Activated CD4-positive, alpha-beta T cell treated with anti-CD3 and anti-CD28 coated beads, Interleukin-2, Interleukin-4, amounts not matched to agents 100 ng/mL and 50 ng/mL, durations not matched to agents 16 hours and 8 hours (primary cell): ENCODE results near the gene DCST2.
"Not testable (repeated sequence)": the region's sequence is repeated elsewhere in the genome, so short reads cannot be mapped to it uniquely, and the experiment has no call there.

Experiments used
- DNase-seq: peaks from one replicate; pipeline ENCODE4 v3.0.0-alpha.2; 2020; ENCODE audit warnings: low spot score

Gene DCST2

GRCh38 chr1:154998818-154999570, 34.6 kb downstream of the DCST2 start:
- DNase-seq: peak; percentile 86

- no peak for DNase-seq
Observed at GRCh38 chr1:154998201-154998780, 35.3 kb downstream of the DCST2 start.

GRCh38 chr1:154996966-154997701, 36.4 kb downstream of the DCST2 start:
- DNase-seq: no peak

GRCh38 chr1:154995301-154995983, 38.1 kb downstream of the DCST2 start:
- not testable (repeated sequence) for DNase-seq

GRCh38 chr1:154994591-154994990, 39.0 kb downstream of the DCST2 start:
- no peak for DNase-seq

GRCh38 chr1:154994269-154994587, 39.4 kb downstream of the DCST2 start:
- no peak for DNase-seq

- DNase-seq: no peak
Observed at GRCh38 chr1:154993572-154994268, 39.9 kb downstream of the DCST2 start, which contains the start of gene LENEP. Gene LENEP (plus strand): TSS chr1:154993586. CDS start chr1:154993608, 22 bp downstream.

GRCh38 chr1:154992721-154993571, 40.6 kb downstream of the DCST2 start:
- no peak for DNase-seq

GRCh38 chr1:154990276-154990675, 43.3 kb downstream of the DCST2 start:
- DNase-seq: no peak

GRCh38 chr1:154989195-154989860, 44.3 kb downstream of the DCST2 start:
- DNase-seq: no peak

- DNase-seq: no peak
Observed at GRCh38 chr1:154988058-154988954, 45.3 kb downstream of the DCST2 start.

- no peak for DNase-seq
Observed at GRCh38 chr1:154987326-154987725, 46.3 kb downstream of the DCST2 start.

GRCh38 chr1:154986736-154987135, 46.8 kb downstream of the DCST2 start:
- DNase-seq: not testable (repeated sequence)

- no peak for DNase-seq
Observed at GRCh38 chr1:154983776-154984466, 49.7 kb downstream of the DCST2 start.

- peak; percentile 100 for DNase-seq
Observed at GRCh38 chr1:154982897-154983648, 50.5 kb downstream of the DCST2 start, which contains the start of gene FLAD1. Gene FLAD1 (plus strand): TSS chr1:154983344. CDS start chr1:154983695, 351 bp downstream.

GRCh38 chr1:154982341-154982740, 51.2 kb downstream of the DCST2 start:
- DNase-seq: no peak

- no peak for DNase-seq
Observed at GRCh38 chr1:154978360-154978759, 55.2 kb downstream of the DCST2 start.

- DNase-seq: not testable (repeated sequence)
Observed at GRCh38 chr1:154977762-154978161, 55.8 kb downstream of the DCST2 start.
